Thoracic aorta (tissue), 2 donors: Measurements from ENCODE around the gene RAB26. TPM values are rescaled to one million over a fixed set of nuclear protein-coding genes. Genes with fewer than 3 reads are reported as not detected.
"Not testable (repeated sequence)": the region's sequence is repeated elsewhere in the genome, so short reads cannot be mapped to it uniquely, and the experiment has no call there.

Experiments used
- ATAC-seq: fragments of 150-250 bp; one replicate; pipeline ENCODE4 v1.8.0; 2017; ENCODE audit warnings: low read depth; ENCODE audit not compliant: insufficient number of reproducible peaks, low FRiP score
- DNase-seq: peaks from one replicate; pipeline ENCODE4 v3.0.0-alpha.2; 2020; ENCODE audit warnings: low spot score
- H3K27ac ChIP-seq, 2 donors: fragments of 200-600 bp; sonication (generic); 1 replicate in 1 of 2; 2 replicates in 1 of 2; pipeline ENCODE4 v1.5.1; 2016; ENCODE audit warnings: mild to moderate bottlenecking in 2 of 2, moderate library complexity in 2 of 2
- H3K27me3 ChIP-seq: fragments of 200-600 bp; sonication (generic); replicated peaks from 2 replicates; pipeline ENCODE4 v1.6.0; 2016; ENCODE audit warnings: mild to moderate bottlenecking; ENCODE audit not compliant: insufficient read depth
- H3K36me3 ChIP-seq: fragments of 200-600 bp; sonication (generic); one replicate; pipeline ENCODE4 v1.5.1; 2016
- H3K4me1 ChIP-seq, 2 donors: fragments of 200-600 bp; sonication (generic); 1 replicate in 1 of 2; 2 replicates in 1 of 2; pipeline versions ENCODE4 v1.5.1 to v1.6.0; 2016; ENCODE audit warnings: low read depth in 2 of 2, mild to moderate bottlenecking in 1 of 2; ENCODE audit not compliant: control insufficient read depth in 1 of 2
- H3K4me3 ChIP-seq: fragments of 200-600 bp; sonication (generic); 2 replicates; pipeline ENCODE4 v1.5.1; 2016; ENCODE audit warnings: mild to moderate bottlenecking
- H3K9me3 ChIP-seq: fragments of 200-600 bp; sonication (generic); 2 replicates; pipeline ENCODE4 v1.5.1; 2016
- CTCF ChIP-seq: fragments of 200-600 bp; sonication (generic); IDR thresholded peaks from one replicate; pipeline ENCODE4 v1.5.1; 2019; ENCODE audit warnings: antibody characterized with exemption
- total RNA-seq, 2 donors: library from RNA; depleted of rRNA; stranded (reverse); fragments of >200 nt; gene quantifications; one replicate each; pipeline versions ENCODE4 v1.1.0 to v1.2.3, GENCODE V29; 2016

Gene RAB26
- total RNA-seq, 2 donors from 2014 or later: not detected

- H3K27ac ChIP-seq: no peak overlapping the region
- no peaks in the 10 kb centered on the region for H3K36me3 ChIP-seq
- ATAC-seq (no peak), DNase-seq (no peak)
- H3K9me3 ChIP-seq: no peaks in the 10 kb centered on the region
- H3K4me1 ChIP-seq: peaks cover 5 to 18% of the 10 kb centered on the region in 2 donors
- no peak for TF ChIP-seq CTCF
- H3K4me3 ChIP-seq: no peak overlapping the region
- peaks cover 8% of the 10 kb centered on the region for H3K27me3 ChIP-seq
Measured at GRCh38 chr16:2199621-2200139, 51.3 kb downstream of the RAB26 start.

GRCh38 chr16:2200313-2200712 is 51.9 kb downstream of the RAB26 start:
- DNase-seq (no peak), ATAC-seq (no peak)
- peaks cover 6% of the 10 kb centered on the region for H3K27me3 ChIP-seq
- no peaks in the 10 kb centered on the region for H3K36me3 ChIP-seq
- TF ChIP-seq CTCF: no peak
- H3K27ac ChIP-seq: no peak overlapping the region
- peaks cover 5 to 21% of the 10 kb centered on the region in 2 donors for H3K4me1 ChIP-seq
- no peaks in the 10 kb centered on the region for H3K9me3 ChIP-seq
- no peak overlapping the region for H3K4me3 ChIP-seq

- ATAC-seq: not testable (repeated sequence)
Measured at GRCh38 chr16:2203119-2203688, 54.8 kb downstream of the RAB26 start.

More at GRCh38 chr16:2203119-2203688, 54.8 kb downstream of the RAB26 start:
- not testable (repeated sequence) for H3K36me3 ChIP-seq, H3K27me3 ChIP-seq, H3K4me3 ChIP-seq, H3K9me3 ChIP-seq, H3K27ac ChIP-seq, DNase-seq
- peaks cover 7 to 20% of the 10 kb centered on the region in 2 donors for H3K4me1 ChIP-seq

Other genes with a start within 250 kb of the RAB26 start
- not detected for gene HS3ST6, start 230.2 kb upstream of the RAB26 start, total RNA-seq
- 10 to 100 TPM; 21.2 to 37.6 TPM for gene MSRB1, start 205.4 kb upstream of the RAB26 start, total RNA-seq
- not detected for gene RPL3L, start 193.9 kb upstream of the RAB26 start, total RNA-seq
- 100 to 1,000 TPM; 108 to 197 TPM for gene NDUFB10, start 189.1 kb upstream of the RAB26 start, total RNA-seq
- 100 to 1,000 TPM; 702 to 834 TPM for gene RPS2, start 183.8 kb upstream of the RAB26 start, total RNA-seq
- gene RNF151, start 181.8 kb upstream of the RAB26 start, total RNA-seq: not detected
- 10 to 100 TPM; 22.2 to 44.8 TPM for gene TBL3, start 176.6 kb upstream of the RAB26 start, total RNA-seq
- gene NOXO1, start 167.2 kb upstream of the RAB26 start, total RNA-seq: not detected
- gene GFER, start 164.4 kb upstream of the RAB26 start, total RNA-seq: 10 to 100 TPM; 12.4 to 14.6 TPM
- 1 to 10 TPM in 1 of 2 donors, under 1 TPM in 1; 0.49 to 1.5 TPM for gene SYNGR3, start 158.7 kb upstream of the RAB26 start, total RNA-seq
- gene ZNF598, start 138.8 kb upstream of the RAB26 start, total RNA-seq: 10 to 100 TPM; 65.8 to 68.5 TPM
- gene NPW, start 128.8 kb upstream of the RAB26 start, total RNA-seq: not detected
- gene NHERF2, start 121.7 kb upstream of the RAB26 start, total RNA-seq: 10 to 100 TPM; 66.0 to 84.1 TPM
- 10 to 100 TPM in 1 of 2 donors, 1 to 10 TPM in 1; 7.7 to 13.4 TPM for gene NTHL1, start 100.8 kb upstream of the RAB26 start, total RNA-seq
- 100 to 1,000 TPM; 112 to 123 TPM for gene TSC2, start 100.6 kb upstream of the RAB26 start, total RNA-seq
- 1,000 to 10,000 TPM in 1 of 2 donors, 100 to 1,000 TPM in 1; 838 to 1,071 TPM for gene PKD1, start 12.7 kb upstream of the RAB26 start, total RNA-seq
- 10 to 100 TPM; 34.1 to 54.8 TPM for gene TRAF7, start 7.2 kb downstream of the RAB26 start, total RNA-seq
- not detected for gene CASKIN1, start 48.0 kb downstream of the RAB26 start, total RNA-seq
- 10 to 100 TPM; 13.7 to 47.7 TPM for gene MLST8, start 56.8 kb downstream of the RAB26 start, total RNA-seq
- 10 to 100 TPM; 11.4 to 43.1 TPM for gene BRICD5, start 62.2 kb downstream of the RAB26 start, total RNA-seq
- gene PGP, start 66.2 kb downstream of the RAB26 start, total RNA-seq: 10 to 100 TPM in 1 of 2 donors, 1 to 10 TPM in 1; 9.1 to 19.5 TPM
- gene E4F1, start 75.0 kb downstream of the RAB26 start, total RNA-seq: 10 to 100 TPM; 44.0 to 50.2 TPM
- gene DNASE1L2, start 87.8 kb downstream of the RAB26 start, total RNA-seq: 10 to 100 TPM in 1 of 2 donors, 1 to 10 TPM in 1; 2.3 to 10.7 TPM
- 10 to 100 TPM; 29.3 to 39.1 TPM for gene ECI1, start 103.0 kb downstream of the RAB26 start, total RNA-seq
- gene RNPS1, start 119.5 kb downstream of the RAB26 start, total RNA-seq: 100 to 1,000 TPM in 1 of 2 donors, 10 to 100 TPM in 1; 94.5 to 157 TPM
- 10 to 100 TPM; 16.4 to 25.2 TPM for gene ABCA3, start 192.1 kb downstream of the RAB26 start, total RNA-seq